SIG-M5 treated with dmso at 0.1 percent for 504 hours (cell line): ENCODE measurements around the gene BTD.
"Not testable (repeated sequence)": the region's sequence is repeated elsewhere in the genome, so short reads cannot be mapped to it uniquely, and the experiment has no call there.

Experiments
- DNase-seq: peaks from one replicate; lab custom pipeline; 2025; ENCODE audit not compliant: unreplicated experiment; lab: John Stamatoyannopoulos, UW

Gene BTD

GRCh38 chr3:15602816-15603215 is 1.3 kb downstream of the BTD start:
- DNase-seq, result not testable (repeated sequence)

GRCh38 chr3:15604584-15604983 is 3.0 kb downstream of the BTD start:
- DNase-seq, result not testable (repeated sequence)

GRCh38 chr3:15606434-15606891 is 4.9 kb downstream of the BTD start:
- no peak for DNase-seq

GRCh38 chr3:15610082-15610759 is 8.7 kb downstream of the BTD start:
- peak; percentile 49 for DNase-seq

GRCh38 chr3:15611018-15611417 is 9.5 kb downstream of the BTD start:
- DNase-seq, result no peak

- DNase-seq, result no peak
Measured at GRCh38 chr3:15612001-15612400, 10.5 kb downstream of the BTD start.

GRCh38 chr3:15614958-15615357 is 13.4 kb downstream of the BTD start:
- DNase-seq, result no peak

- no peak for DNase-seq
Measured at GRCh38 chr3:15616053-15616452, 14.5 kb downstream of the BTD start.

GRCh38 chr3:15619659-15620464 is 18.3 kb downstream of the BTD start:
- not testable (repeated sequence) for DNase-seq

- no peak for DNase-seq
Measured at GRCh38 chr3:15623535-15624440, 22.2 kb downstream of the BTD start.

GRCh38 chr3:15628967-15629366 is 27.4 kb downstream of the BTD start:
- no peak for DNase-seq

- peak; percentile 87 for DNase-seq
Measured at GRCh38 chr3:15629860-15630597, 28.5 kb downstream of the BTD start.

- no peak for DNase-seq
Measured at GRCh38 chr3:15630646-15631350, 29.3 kb downstream of the BTD start.

GRCh38 chr3:15631426-15632211 is 30.1 kb downstream of the BTD start:
- DNase-seq, result no peak

- DNase-seq, result no peak
Measured at GRCh38 chr3:15632212-15632580, 30.7 kb downstream of the BTD start.

- DNase-seq, result no peak
Measured at GRCh38 chr3:15633159-15633558, 31.6 kb downstream of the BTD start.

GRCh38 chr3:15633766-15634598 is 32.4 kb downstream of the BTD start:
- DNase-seq, result peak; percentile 14

- DNase-seq, result no peak
Measured at GRCh38 chr3:15634671-15635070, 33.1 kb downstream of the BTD start.
